Measurements from ENCODE around the gene CITED4. TPM values are rescaled to one million over a fixed set of nuclear protein-coding genes. Genes with fewer than 3 reads are reported as not detected.

CITED4 gene
- polyA plus RNA-seq, 1 donor (not counting 4 experiments of a cell fraction or from before 2014, with no cell fraction given): 11.2 TPM

DNA sequence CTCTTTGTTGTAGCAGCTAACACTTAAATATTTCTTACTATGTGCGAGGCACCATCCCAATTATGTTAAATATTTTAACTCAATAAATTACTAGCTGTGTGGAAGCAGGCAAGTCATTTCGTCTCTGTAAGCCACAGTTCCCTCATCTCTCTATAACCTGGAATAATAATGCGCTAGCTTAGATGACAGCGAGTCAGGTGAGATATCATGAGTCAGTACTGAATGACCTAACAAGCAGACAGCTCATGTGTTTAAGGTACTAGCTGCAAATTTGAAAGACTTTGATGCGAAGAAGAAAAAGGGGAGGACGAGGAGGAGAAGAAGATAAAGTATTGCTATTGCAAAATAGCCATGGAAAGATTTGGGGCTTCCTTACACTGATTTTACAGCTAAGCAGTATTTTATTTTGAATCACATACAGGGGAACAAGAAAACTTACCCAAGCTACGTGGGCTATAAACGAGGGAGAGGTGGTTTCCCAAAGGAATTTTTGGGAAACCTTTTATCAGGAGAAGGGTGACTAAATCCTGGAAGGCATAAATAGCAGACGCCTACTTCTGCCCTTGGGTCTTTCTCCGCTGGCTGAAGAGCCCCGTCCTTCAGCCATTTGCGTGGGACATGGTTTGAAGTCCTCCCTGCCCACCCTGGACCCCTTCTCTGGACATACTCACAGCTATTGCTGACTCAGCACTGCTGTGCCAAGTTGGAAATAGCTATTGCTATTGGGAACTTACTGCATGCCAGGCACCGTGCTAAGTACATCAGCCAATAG lies 8.9 kb downstream of the CITED4 start:
- Histone ChIP-seq H3K79me2 (ENCODE audit: control insufficient read depth, insufficient read depth, low read length) (no peaks in the 10 kb centered on the region), H3K9me3 (ENCODE audit: control insufficient read depth, low read depth, low read length) (no peaks in the 10 kb centered on the region), H3K4me3 (ENCODE audit: control insufficient read depth in 2 of 3, extremely low read depth in 1 of 3, insufficient read depth in 2 of 3, low read depth in 1 of 3, low read length in 3 of 3) (no peak overlapping the region), H3K9ac (ENCODE audit: control insufficient read depth, extremely low read depth, insufficient read depth, low read length) (no peak overlapping the region), H3K4me1 (ENCODE audit: control insufficient read depth, extremely low read depth, insufficient read depth, low read length) (peaks cover 18% of the 10 kb centered on the region), H3K9me1 (ENCODE audit: control insufficient read depth, extremely low read depth, insufficient read depth, low read length) (no peaks in the 10 kb centered on the region), H3K36me3 (ENCODE audit: control insufficient read depth in 2 of 2, extremely low read depth in 1 of 2, insufficient read depth in 2 of 2, low read length in 2 of 2) (no peaks in the 10 kb centered on the region), H3K4me2 (ENCODE audit: control insufficient read depth, extremely low read depth, insufficient read depth, low read depth, low read length) (no peak overlapping the region), H4K20me1 (ENCODE audit: control insufficient read depth, extremely low read depth, insufficient read depth, low read length) (no peaks in the 10 kb centered on the region), H2AFZ (ENCODE audit: control insufficient read depth, low read length) (no peak overlapping the region), H3K27me3 (ENCODE audit: control insufficient read depth, extremely low read depth, insufficient read depth, low read length) (no peaks in the 10 kb centered on the region), H3K27ac (ENCODE audit: control insufficient read depth, insufficient read depth, low read length) (no peak overlapping the region)
- TF ChIP-seq EZH2 (IDR thresholded peaks at IDR 0.05; ENCODE audit: low read length) (no peak), CTCF (optimal IDR thresholded peaks at IDR 0.05 in 1 of 3, IDR thresholded peaks at IDR 0.05 in 1 of 3, conservative IDR thresholded peaks at IDR 0.05 in 1 of 3; ENCODE audit: extremely low read depth in 1 of 3, insufficient read depth in 2 of 3, low read length in 3 of 3) (no peak)
- DNase-seq (ENCODE audit: low read depth, low spot score) (no peak), FAIRE-seq (no peak)
- dilution Hi-C loops (cut with MboI; ENCODE audit: extremely low pct_ligation_motif_present, low sequenced_read_pairs): no loop called here

GRCh38 chr1:40851643-40852042 lies 10.5 kb downstream of the CITED4 start:
- Histone ChIP-seq H3K4me1 (ENCODE audit: control insufficient read depth, extremely low read depth, insufficient read depth, low read length) (peaks cover 12% of the 10 kb centered on the region), H3K9ac (ENCODE audit: control insufficient read depth, extremely low read depth, insufficient read depth, low read length) (no peak overlapping the region), H2AFZ (ENCODE audit: control insufficient read depth, low read length) (no peak overlapping the region), H3K79me2 (ENCODE audit: control insufficient read depth, insufficient read depth, low read length) (no peaks in the 10 kb centered on the region), H3K9me1 (ENCODE audit: control insufficient read depth, extremely low read depth, insufficient read depth, low read length) (no peaks in the 10 kb centered on the region), H3K27me3 (ENCODE audit: control insufficient read depth, extremely low read depth, insufficient read depth, low read length) (no peaks in the 10 kb centered on the region), H3K4me2 (ENCODE audit: control insufficient read depth, extremely low read depth, insufficient read depth, low read depth, low read length) (no peak overlapping the region), H3K4me3 (ENCODE audit: control insufficient read depth in 2 of 3, extremely low read depth in 1 of 3, insufficient read depth in 2 of 3, low read depth in 1 of 3, low read length in 3 of 3) (no peak overlapping the region), H3K27ac (ENCODE audit: control insufficient read depth, insufficient read depth, low read length) (no peak overlapping the region), H4K20me1 (ENCODE audit: control insufficient read depth, extremely low read depth, insufficient read depth, low read length) (no peaks in the 10 kb centered on the region), H3K9me3 (ENCODE audit: control insufficient read depth, low read depth, low read length) (no peaks in the 10 kb centered on the region), H3K36me3 (ENCODE audit: control insufficient read depth in 2 of 2, extremely low read depth in 1 of 2, insufficient read depth in 2 of 2, low read length in 2 of 2) (no peaks in the 10 kb centered on the region)
- TF ChIP-seq CTCF (optimal IDR thresholded peaks at IDR 0.05 in 1 of 3, IDR thresholded peaks at IDR 0.05 in 1 of 3, conservative IDR thresholded peaks at IDR 0.05 in 1 of 3; ENCODE audit: extremely low read depth in 1 of 3, insufficient read depth in 2 of 3, low read length in 3 of 3): no peak
- TF ChIP-seq EZH2 (IDR thresholded peaks at IDR 0.05; ENCODE audit: low read length): no peak
- dilution Hi-C loops (cut with MboI; ENCODE audit: extremely low pct_ligation_motif_present, low sequenced_read_pairs): no loop called here
- FAIRE-seq (no peak), DNase-seq (ENCODE audit: low read depth, low spot score) (no peak)

Data from keratinocyte (primary cell).